AG04449 (cell line): ENCODE results near the gene ARHGEF4.

Source experiments
- CTCF ChIA-PET: fragments of 350-600 bp; formaldehyde crosslinking; extraction: SDS; loops from one replicate; lab custom pipeline; 2021; ENCODE audit warnings: antibody characterized with exemption; lab: Yijun Ruan, JAX
- POLR2A ChIA-PET: fragments of 400-600, 350-600 bp; formaldehyde crosslinking; extraction: SDS; loops from one replicate; lab custom pipeline; 2020; ENCODE audit warnings: antibody characterized with exemption, inconsistent platforms; lab: Yijun Ruan, JAX
- DNase-seq: peaks from one replicate; pipeline ENCODE4 v3.0.0-alpha.2; 2010; ENCODE audit warnings: low read depth, low spot score
- H3K4me3 ChIP-seq: 2 replicates; pipeline ENCODE4 v1.5.1; 2011; ENCODE audit warnings: low read depth, mild to moderate bottlenecking, control low read depth, low read length
- TF ChIP-seq, protein P1 (sequence below): IDR thresholded peaks from one replicate; pipeline ENCODE4 v1.5.1; 2011; ENCODE audit warnings: mild to moderate bottlenecking, moderate library complexity, low read length, control low read depth, inconsistent platforms; ENCODE audit not compliant: insufficient read depth; ENCODE audit errors: missing control alignments

ARHGEF4 gene

DNA sequence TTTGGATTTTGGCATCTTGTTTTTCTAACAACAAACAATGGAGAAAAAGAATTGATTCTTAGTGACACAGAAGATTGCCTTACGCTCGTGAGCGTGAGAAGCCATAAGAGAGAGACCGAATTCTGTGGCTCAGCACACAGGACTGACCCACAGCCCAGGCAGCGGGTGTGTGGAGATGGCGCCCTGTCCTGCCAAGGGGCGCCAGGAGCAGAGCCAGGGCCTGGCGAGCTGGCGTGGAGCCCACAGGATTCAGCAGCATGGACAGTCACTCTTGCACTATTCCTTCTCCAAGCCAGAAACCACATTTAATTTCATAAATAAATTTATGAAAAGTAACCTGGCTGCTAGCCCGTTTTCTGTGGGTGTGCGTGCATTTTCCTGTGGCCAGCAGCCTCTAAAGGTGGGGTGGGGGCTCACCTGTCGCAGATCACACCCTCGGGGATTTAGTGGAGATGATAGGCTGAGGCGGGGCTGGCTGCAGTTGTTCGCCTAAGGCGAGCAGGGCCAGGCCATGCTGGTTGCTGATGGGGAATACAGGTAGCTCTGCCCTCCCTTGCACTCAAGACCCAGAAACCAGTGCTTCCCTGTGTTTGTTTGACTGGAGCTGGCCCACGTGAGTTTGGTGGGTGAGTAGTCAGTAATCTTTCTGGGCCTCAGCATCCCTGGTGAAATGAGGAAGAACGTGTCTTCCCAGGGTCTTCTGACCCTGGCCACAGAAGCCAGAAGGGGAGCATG lies 210.4 kb downstream of the ARHGEF4 start:
- TF ChIP-seq, protein P1, sequence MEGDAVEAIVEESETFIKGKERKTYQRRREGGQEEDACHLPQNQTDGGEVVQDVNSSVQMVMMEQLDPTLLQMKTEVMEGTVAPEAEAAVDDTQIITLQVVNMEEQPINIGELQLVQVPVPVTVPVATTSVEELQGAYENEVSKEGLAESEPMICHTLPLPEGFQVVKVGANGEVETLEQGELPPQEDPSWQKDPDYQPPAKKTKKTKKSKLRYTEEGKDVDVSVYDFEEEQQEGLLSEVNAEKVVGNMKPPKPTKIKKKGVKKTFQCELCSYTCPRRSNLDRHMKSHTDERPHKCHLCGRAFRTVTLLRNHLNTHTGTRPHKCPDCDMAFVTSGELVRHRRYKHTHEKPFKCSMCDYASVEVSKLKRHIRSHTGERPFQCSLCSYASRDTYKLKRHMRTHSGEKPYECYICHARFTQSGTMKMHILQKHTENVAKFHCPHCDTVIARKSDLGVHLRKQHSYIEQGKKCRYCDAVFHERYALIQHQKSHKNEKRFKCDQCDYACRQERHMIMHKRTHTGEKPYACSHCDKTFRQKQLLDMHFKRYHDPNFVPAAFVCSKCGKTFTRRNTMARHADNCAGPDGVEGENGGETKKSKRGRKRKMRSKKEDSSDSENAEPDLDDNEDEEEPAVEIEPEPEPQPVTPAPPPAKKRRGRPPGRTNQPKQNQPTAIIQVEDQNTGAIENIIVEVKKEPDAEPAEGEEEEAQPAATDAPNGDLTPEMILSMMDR: no peak
- POLR2A ChIA-PET: no interaction called here
- CTCF ChIA-PET: no interaction called here
- no peak for DNase-seq
- no peak overlapping the region for H3K4me3 ChIP-seq

DNA sequence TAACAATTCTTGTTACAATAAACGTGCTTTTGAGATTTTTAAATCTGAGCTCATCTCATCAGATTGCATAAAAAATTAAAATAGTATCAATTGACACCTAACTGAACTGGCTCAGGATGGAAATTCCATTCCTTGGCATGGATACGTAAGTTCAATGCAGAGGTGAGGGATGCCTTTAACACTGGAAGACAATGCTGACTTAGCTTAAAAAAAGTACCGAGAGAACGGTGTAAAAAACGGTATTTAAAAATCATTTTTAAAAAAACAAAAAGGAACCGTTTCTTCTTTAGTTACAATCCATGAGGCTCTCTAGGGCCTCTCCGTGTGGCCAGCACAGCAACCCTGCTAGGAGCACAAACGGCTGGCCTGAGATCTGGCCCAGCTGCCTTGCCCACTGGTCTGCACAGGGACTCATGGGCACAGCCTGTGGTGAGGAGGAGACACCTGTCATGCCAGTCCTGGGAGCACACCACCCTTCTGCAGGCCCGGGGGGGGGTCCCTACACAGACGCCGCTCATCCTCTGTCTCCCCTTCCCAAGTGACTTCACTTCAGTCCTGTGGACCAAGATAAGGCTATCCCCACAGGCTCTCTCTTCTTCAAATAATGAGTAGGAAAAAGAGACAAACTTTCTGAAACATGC lies 211.3 kb downstream of the ARHGEF4 start:
- no peak overlapping the region for H3K4me3 ChIP-seq
- TF ChIP-seq, protein P1: no peak
- ChIA-PET CTCF (no interaction called here), POLR2A (no interaction called here)
- DNase-seq: no peak

DNA sequence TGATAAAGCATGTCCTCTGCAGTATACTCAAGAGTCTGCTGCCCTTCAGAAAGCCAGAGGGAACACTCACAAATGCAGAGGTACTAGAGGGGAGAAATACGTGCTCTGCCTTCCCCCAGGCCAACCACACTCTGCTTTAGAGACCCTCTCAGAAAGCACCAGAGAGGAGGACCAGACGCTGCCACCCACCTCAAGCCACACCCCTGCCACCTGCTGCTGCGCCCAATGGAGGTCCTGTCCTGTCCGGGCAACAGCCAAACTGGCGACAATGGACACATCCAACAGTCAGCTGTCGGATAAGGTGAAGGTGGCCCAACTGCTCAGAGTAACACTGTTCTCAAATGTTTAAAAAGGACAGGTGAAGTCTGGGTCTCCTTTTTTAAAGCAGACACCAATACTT lies 211.9 kb downstream of the ARHGEF4 start:
- TF ChIP-seq, protein P1: no peak
- H3K4me3 ChIP-seq: no peak overlapping the region
- ChIA-PET POLR2A (no interaction called here), CTCF (no interaction called here)
- DNase-seq: no peak

DNA sequence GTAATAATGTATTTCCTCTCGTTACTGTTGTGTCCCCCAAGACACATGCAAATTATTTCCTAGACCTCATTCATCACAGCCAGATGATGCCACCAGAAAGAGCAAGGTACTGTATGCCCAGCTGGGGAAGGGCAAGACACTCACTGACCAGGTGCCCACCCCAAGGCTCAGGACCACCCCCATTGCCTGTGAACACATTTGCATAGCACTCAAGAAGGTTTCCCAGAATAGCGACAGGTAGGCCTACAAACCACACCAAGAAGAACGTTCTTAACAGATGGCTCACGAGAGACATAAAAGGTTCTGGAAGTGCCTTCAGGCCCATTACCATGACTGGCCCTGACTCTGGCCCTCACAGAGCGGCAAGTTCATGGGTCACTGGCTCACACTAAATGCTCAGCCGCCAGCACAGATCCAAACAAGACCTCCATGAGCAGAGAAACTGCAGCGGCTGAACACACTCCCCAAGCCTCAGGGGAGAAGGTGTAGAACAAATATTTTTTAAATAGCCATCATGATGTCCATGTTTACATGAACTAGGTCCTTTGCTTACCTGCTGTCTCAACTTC lies 212.5 kb downstream of the ARHGEF4 start:
- ChIA-PET CTCF (no interaction called here), POLR2A (no interaction called here)
- DNase-seq: no peak
- TF ChIP-seq, protein P1: no peak
- H3K4me3 ChIP-seq: no peak overlapping the region

DNA sequence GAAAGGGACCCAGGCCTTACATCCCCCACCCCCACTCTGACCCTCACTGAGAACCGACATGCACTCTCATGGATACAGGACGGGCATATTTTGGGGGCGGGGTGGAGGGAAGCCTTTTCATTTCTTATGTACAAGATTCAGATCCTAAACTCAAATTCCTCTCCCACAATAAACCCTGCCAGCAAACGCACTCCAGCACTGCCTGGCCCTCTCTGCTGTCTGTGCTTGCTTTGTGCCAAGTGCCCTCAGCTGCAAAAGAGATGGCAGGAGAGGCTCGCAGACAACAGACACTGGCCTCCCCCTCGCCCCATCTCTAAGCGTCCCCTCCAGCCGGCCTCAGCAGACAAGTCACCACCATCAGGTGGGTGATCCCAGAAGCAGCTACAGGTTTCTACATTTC lies 214.2 kb downstream of the ARHGEF4 start:
- H3K4me3 ChIP-seq: no peak overlapping the region
- TF ChIP-seq, protein P1: no peak
- POLR2A ChIA-PET: no interaction called here
- CTCF ChIA-PET: interaction anchor here (1.2 kb wide), 1 partner anchor 17 kb away, joined by 3 read pairs; no protein-coding TSS in a partner anchor
- DNase-seq: no peak

DNA sequence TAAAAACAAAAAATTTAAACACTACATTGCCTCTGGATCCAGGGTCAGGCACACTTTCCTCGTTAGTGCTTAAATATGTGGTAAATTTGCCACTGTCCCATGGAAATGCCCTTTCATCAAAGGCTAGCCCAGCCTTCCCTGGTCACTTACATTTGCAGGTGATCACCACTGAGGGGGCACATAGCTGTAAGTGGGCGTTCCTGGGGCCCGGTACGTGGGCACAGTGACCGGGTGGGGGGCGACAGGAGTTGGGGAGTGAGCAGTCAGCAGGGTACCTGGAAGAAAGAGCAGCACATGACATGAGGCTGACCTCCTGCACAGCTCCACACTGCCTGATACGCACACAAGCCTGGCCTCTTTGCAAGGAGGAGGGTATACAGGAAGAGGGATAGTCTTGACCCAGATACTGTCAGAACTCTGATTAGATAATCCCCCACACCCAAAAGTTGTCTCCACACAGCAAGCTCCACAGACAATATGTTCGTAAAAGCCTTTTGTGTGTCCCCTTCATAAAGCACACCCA lies 216.1 kb downstream of the ARHGEF4 start:
- no peak for DNase-seq
- ChIA-PET CTCF (no interaction called here), POLR2A (no interaction called here)
- H3K4me3 ChIP-seq: no peak overlapping the region
- TF ChIP-seq, protein P1: no peak
